HEK293 (cell line): ENCODE measurements around the gene SSR1.

Experiments
- CTCF ChIA-PET: fragments of 350-600 bp; formaldehyde crosslinking; extraction: SDS; loops from one replicate; lab custom pipeline; 2021; ENCODE audit warnings: antibody characterized with exemption; lab: Yijun Ruan, JAX
- POLR2A ChIA-PET: fragments of 300-600 bp; formaldehyde crosslinking; extraction: SDS; loops from one replicate; lab custom pipeline; 2020; ENCODE audit warnings: antibody characterized with exemption, inconsistent platforms; lab: Yijun Ruan, JAX
- H3K27ac ChIP-seq: fragments of 200-500 bp; sonication (Bioruptor generic); 2 replicates; pipeline ENCODE4 v1.5.1; 2014; ENCODE audit warnings: low read depth, low read length, control low read depth, inconsistent platforms; ENCODE audit errors: extremely low read depth
- H3K36me3 ChIP-seq, 2 experiments: fragments of 200-500 bp in 1 of 2; sonication (Bioruptor generic) in 1 of 2; 1 replicate in 1 of 2; 2 replicates in 1 of 2; pipeline ENCODE4 v1.5.1; 2014 to 2017; ENCODE audit warnings: inconsistent platforms in 2 of 2, low read length in 2 of 2; ENCODE audit not compliant: control insufficient read depth in 2 of 2, insufficient read depth in 1 of 2
- H3K4me1 ChIP-seq: fragments of 200-500 bp; sonication (Bioruptor generic); 2 replicates; pipeline ENCODE4 v1.5.1; 2014; ENCODE audit warnings: mild to moderate bottlenecking, low read length, inconsistent platforms; ENCODE audit not compliant: control insufficient read depth, insufficient read depth
- H3K4me3 ChIP-seq: 2 replicates; pipeline ENCODE4 v1.5.1; 2011; ENCODE audit warnings: low read depth, mild to moderate bottlenecking, control low read depth, low read length, moderate library complexity
- H3K9me3 ChIP-seq: fragments of 200-500 bp; sonication (Bioruptor generic); 2 replicates; pipeline ENCODE4 v1.5.1; 2014; ENCODE audit warnings: low read depth, low read length, inconsistent platforms; ENCODE audit not compliant: control insufficient read depth, insufficient read depth
- PRDM1 ChIP-seq: fragments of 450-650 bp; formaldehyde crosslinking; IDR thresholded peaks from 2 replicates; pipeline ENCODE4; 2016; ENCODE audit warnings: missing biosample characterization, missing genetic modification characterization
- ZBTB11 ChIP-seq: fragments of 450-650 bp; formaldehyde crosslinking; conservative IDR thresholded peaks from 2 replicates; pipeline ENCODE4 v1.5.1; 2016; ENCODE audit warnings: low read depth, missing biosample characterization, missing genetic modification characterization
- ZBTB49 ChIP-seq: fragments of 450-650 bp; formaldehyde crosslinking; IDR thresholded peaks from 2 replicates; pipeline ENCODE4 v1.5.1; 2016; ENCODE audit warnings: missing biosample characterization, missing genetic modification characterization, low read depth
- ZNF10 ChIP-seq: fragments of 450-650 bp; formaldehyde crosslinking; IDR thresholded peaks from 2 replicates; pipeline ENCODE4 v1.5.1; 2017; ENCODE audit warnings: missing biosample characterization, missing genetic modification characterization
- ZNF174 ChIP-seq: fragments of 450-650 bp; formaldehyde crosslinking; IDR thresholded peaks from 2 replicates; pipeline ENCODE4 v1.5.0; 2017; ENCODE audit warnings: missing biosample characterization, mild to moderate bottlenecking, missing genetic modification characterization
- ZNF510 ChIP-seq: fragments of 450-650 bp; formaldehyde crosslinking; IDR thresholded peaks from 2 replicates; pipeline ENCODE4 v1.5.1; 2018; ENCODE audit warnings: mild to moderate bottlenecking, missing genetic modification characterization, missing biosample characterization; ENCODE audit not compliant: insufficient replicate concordance
- ZNF561 ChIP-seq: fragments of 450-650 bp; IDR thresholded peaks from 2 replicates; pipeline ENCODE4 v1.5.1; 2018; ENCODE audit warnings: missing biosample characterization, missing genetic modification characterization, borderline replicate concordance
- ZNF600 ChIP-seq: fragments of 450-650 bp; formaldehyde crosslinking; IDR thresholded peaks from 2 replicates; pipeline ENCODE4 v1.5.1; 2016; ENCODE audit warnings: missing biosample characterization, missing genetic modification characterization
- ZSCAN16 ChIP-seq: fragments of 450-650 bp; formaldehyde crosslinking; IDR thresholded peaks from 2 replicates; pipeline ENCODE4 v1.5.1; 2016; ENCODE audit warnings: missing biosample characterization, missing genetic modification characterization
- ZSCAN23 ChIP-seq: fragments of 450-650 bp; formaldehyde crosslinking; IDR thresholded peaks from 2 replicates; pipeline ENCODE4 v1.5.1; 2016; ENCODE audit warnings: missing biosample characterization, missing genetic modification characterization
- TF ChIP-seq, protein P1 (sequence below): fragments of 450-650 bp; formaldehyde crosslinking; IDR thresholded peaks from 2 replicates; pipeline ENCODE4 v1.5.1; 2017; ENCODE audit warnings: missing biosample characterization, mild to moderate bottlenecking, missing genetic modification characterization, moderate library complexity
- TF ChIP-seq, protein P2 (sequence below): fragments of 450-650 bp; formaldehyde crosslinking; IDR thresholded peaks from 2 replicates; pipeline ENCODE4 v1.5.1; 2016; ENCODE audit warnings: missing biosample characterization, missing genetic modification characterization
- TF ChIP-seq, protein P3 (sequence below): fragments of 450-650 bp; formaldehyde crosslinking; IDR thresholded peaks from 2 replicates; pipeline ENCODE4 v1.5.1; 2017; ENCODE audit warnings: missing biosample characterization, missing genetic modification characterization

The SSR1 gene

GRCh38 chr6:7298113-7298512 lies 14.9 kb downstream of the SSR1 start:
- no peak overlapping the region for H3K4me3 ChIP-seq
- no peaks in the 10 kb centered on the region for H3K9me3 ChIP-seq
- POLR2A ChIA-PET, result no interaction called here
- no peak overlapping the region for H3K27ac ChIP-seq
- no peaks in the 10 kb centered on the region for H3K4me1 ChIP-seq
- TF ChIP-seq ZNF174 (tag by site-specific recombination) (no peak), ZNF510 (tag by site-specific recombination) (no peak), ZBTB11 (no peak), ZSCAN16 (tag by site-specific recombination) (no peak), ZBTB49 (no peak), ZNF10 (tag by site-specific recombination) (no peak), ZSCAN23 (tag by site-specific recombination) (no peak)
- TF ChIP-seq, protein P1, sequence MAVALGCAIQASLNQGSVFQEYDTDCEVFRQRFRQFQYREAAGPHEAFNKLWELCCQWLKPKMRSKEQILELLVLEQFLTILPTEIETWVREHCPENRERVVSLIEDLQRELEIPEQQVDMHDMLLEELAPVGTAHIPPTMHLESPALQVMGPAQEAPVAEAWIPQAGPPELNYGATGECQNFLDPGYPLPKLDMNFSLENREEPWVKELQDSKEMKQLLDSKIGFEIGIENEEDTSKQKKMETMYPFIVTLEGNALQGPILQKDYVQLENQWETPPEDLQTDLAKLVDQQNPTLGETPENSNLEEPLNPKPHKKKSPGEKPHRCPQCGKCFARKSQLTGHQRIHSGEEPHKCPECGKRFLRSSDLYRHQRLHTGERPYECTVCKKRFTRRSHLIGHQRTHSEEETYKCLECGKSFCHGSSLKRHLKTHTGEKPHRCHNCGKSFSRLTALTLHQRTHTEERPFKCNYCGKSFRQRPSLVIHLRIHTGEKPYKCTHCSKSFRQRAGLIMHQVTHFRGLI, result no peak
- TF ChIP-seq, protein P2, sequence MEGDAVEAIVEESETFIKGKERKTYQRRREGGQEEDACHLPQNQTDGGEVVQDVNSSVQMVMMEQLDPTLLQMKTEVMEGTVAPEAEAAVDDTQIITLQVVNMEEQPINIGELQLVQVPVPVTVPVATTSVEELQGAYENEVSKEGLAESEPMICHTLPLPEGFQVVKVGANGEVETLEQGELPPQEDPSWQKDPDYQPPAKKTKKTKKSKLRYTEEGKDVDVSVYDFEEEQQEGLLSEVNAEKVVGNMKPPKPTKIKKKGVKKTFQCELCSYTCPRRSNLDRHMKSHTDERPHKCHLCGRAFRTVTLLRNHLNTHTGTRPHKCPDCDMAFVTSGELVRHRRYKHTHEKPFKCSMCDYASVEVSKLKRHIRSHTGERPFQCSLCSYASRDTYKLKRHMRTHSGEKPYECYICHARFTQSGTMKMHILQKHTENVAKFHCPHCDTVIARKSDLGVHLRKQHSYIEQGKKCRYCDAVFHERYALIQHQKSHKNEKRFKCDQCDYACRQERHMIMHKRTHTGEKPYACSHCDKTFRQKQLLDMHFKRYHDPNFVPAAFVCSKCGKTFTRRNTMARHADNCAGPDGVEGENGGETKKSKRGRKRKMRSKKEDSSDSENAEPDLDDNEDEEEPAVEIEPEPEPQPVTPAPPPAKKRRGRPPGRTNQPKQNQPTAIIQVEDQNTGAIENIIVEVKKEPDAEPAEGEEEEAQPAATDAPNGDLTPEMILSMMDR, result no peak
- CTCF ChIA-PET, result interaction anchor here (0.7 to 2.8 kb wide), 2 partner anchors 22 to 54 kb away, joined by 3 to 11 read pairs; no protein-coding TSS in a partner anchor
- peaks cover 84 to 95% of the 10 kb centered on the region in 2 experiments for H3K36me3 ChIP-seq

DNA sequence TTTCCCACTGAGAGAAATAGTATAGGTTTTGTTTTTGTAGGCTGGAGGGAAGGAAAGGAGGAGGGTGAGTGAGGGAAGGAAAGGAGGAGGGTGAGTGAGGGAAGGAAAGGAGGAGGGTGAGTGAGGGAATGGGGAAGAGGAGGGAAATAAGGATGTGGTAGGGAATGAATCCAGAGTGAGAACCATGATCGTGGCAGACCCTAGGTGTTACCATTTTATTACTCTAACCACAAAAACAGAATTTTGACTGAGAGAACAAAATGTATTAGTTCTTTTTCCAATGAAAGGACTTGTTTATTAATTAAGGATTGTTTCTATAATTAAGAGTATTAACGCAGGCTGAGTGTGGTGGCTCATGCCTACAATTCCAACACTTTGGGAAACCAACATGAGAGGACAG lies 16.4 kb downstream of the SSR1 start:
- Histone ChIP-seq H3K27ac (no peak overlapping the region), H3K9me3 (no peaks in the 10 kb centered on the region), H3K4me3 (no peak overlapping the region), H3K4me1 (no peaks in the 10 kb centered on the region), H3K36me3 (peaks cover 84 to 92% of the 10 kb centered on the region in 2 experiments)
- ChIA-PET POLR2A (interaction anchor here (0.7 kb wide), 2 partner anchors 654 to 692 kb away, joined by 3 read pairs; no protein-coding TSS in a partner anchor), CTCF (interaction anchor here (2.8 kb wide), 1 partner anchor 20 kb away, joined by 11 read pairs; no protein-coding TSS in a partner anchor)
- TF ChIP-seq, protein P3, sequence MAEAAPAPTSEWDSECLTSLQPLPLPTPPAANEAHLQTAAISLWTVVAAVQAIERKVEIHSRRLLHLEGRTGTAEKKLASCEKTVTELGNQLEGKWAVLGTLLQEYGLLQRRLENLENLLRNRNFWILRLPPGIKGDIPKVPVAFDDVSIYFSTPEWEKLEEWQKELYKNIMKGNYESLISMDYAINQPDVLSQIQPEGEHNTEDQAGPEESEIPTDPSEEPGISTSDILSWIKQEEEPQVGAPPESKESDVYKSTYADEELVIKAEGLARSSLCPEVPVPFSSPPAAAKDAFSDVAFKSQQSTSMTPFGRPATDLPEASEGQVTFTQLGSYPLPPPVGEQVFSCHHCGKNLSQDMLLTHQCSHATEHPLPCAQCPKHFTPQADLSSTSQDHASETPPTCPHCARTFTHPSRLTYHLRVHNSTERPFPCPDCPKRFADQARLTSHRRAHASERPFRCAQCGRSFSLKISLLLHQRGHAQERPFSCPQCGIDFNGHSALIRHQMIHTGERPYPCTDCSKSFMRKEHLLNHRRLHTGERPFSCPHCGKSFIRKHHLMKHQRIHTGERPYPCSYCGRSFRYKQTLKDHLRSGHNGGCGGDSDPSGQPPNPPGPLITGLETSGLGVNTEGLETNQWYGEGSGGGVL (tag by site-specific recombination), result peak; percentile 47; the same call in 1 of the 2 replicates
- no peak for TF ChIP-seq ZNF561 (tag by site-specific recombination)
- TF ChIP-seq ZNF600 (tag by site-specific recombination), result peak; percentile 55; the same call in 1 of the 2 replicates
- peak; percentile 43; the same call in 1 of the 2 replicates for TF ChIP-seq PRDM1 (tag by site-specific recombination)
